GM23338 (cell line): ENCODE results near the gene ATRIP. TPM values are rescaled to one million over a fixed set of nuclear protein-coding genes. Genes with fewer than 3 reads are reported as not detected.

ENCODE experiments used
- ATAC-seq: fragments of 200-7000 bp; cut with Tn5 transposase; 3 replicates; pipeline ENCODE4 v1.9.1; 2020
- DNase-seq: peaks from one replicate; pipeline ENCODE4 v3.0.0-alpha.2; 2015; ENCODE audit warnings: low spot score
- H2AFZ ChIP-seq: fragments of 200-600 bp; sonication (generic); 2 replicates; pipeline ENCODE4 v1.8.0; 2016; ENCODE audit warnings: antibody characterized with exemption, mild to moderate bottlenecking, moderate library complexity
- H3F3A ChIP-seq: fragments of 200-600 bp; sonication (generic); replicated peaks from 2 replicates; pipeline ENCODE4 v1.8.0; 2017; ENCODE audit warnings: antibody characterized with exemption, mixed run types, low read depth
- H3K27ac ChIP-seq: fragments of 200-600 bp; sonication (generic); 2 replicates; pipeline ENCODE4 v1.6.1; 2016; ENCODE audit warnings: low read depth
- H3K27me3 ChIP-seq: fragments of 200-600 bp; sonication (generic); 2 replicates; pipeline ENCODE4 v1.8.0; 2016; ENCODE audit warnings: mild to moderate bottlenecking, mixed run types, moderate library complexity; ENCODE audit not compliant: insufficient read depth
- H3K36me3 ChIP-seq: fragments of 200-600 bp; sonication (generic); 2 replicates; pipeline ENCODE4 v1.8.0; 2016; ENCODE audit warnings: mild to moderate bottlenecking; ENCODE audit not compliant: insufficient read depth
- H3K4me1 ChIP-seq: fragments of 200-600 bp; sonication (generic); 2 replicates; pipeline ENCODE4 v1.8.0; 2016; ENCODE audit warnings: mild to moderate bottlenecking, moderate library complexity; ENCODE audit not compliant: insufficient read depth
- H3K4me2 ChIP-seq: fragments of 200-600 bp; sonication (generic); 2 replicates; pipeline ENCODE4 v1.7.1; 2017; ENCODE audit warnings: mixed run types
- H3K4me3 ChIP-seq: fragments of 200-600 bp; sonication (generic); 2 replicates; pipeline ENCODE4 v1.6.1; 2016; ENCODE audit warnings: mixed run types
- H3K79me2 ChIP-seq: fragments of 200-600 bp; sonication (generic); replicated peaks from 2 replicates; pipeline ENCODE4 v1.8.0; 2017; ENCODE audit warnings: mild to moderate bottlenecking; ENCODE audit not compliant: insufficient read depth
- H3K9me2 ChIP-seq: fragments of 200-600 bp; sonication (generic); 2 replicates; pipeline ENCODE4 v1.8.0; 2017; ENCODE audit not compliant: insufficient read depth
- H4K20me1 ChIP-seq: fragments of 200-600 bp; sonication (generic); replicated peaks from 2 replicates; pipeline ENCODE4 v1.8.0; 2017; ENCODE audit warnings: mild to moderate bottlenecking; ENCODE audit not compliant: insufficient read depth
- H3K27ac Mint-ChIP-seq: 2 replicates; pipeline ENCODE4 v1.8.0; 2020; ENCODE audit warnings: inconsistent platforms, mild to moderate bottlenecking, moderate library complexity, mixed read lengths
- H3K27me3 Mint-ChIP-seq: 3 replicates; pipeline ENCODE4 v1.8.0; 2022; ENCODE audit warnings: low read depth, mild to moderate bottlenecking, moderate library complexity, mixed read lengths, inconsistent platforms; ENCODE audit not compliant: insufficient read depth, poor library complexity
- H3K36me3 Mint-ChIP-seq: 3 replicates; pipeline ENCODE4 v1.8.0; 2021; ENCODE audit warnings: low read depth, mild to moderate bottlenecking, inconsistent platforms, moderate library complexity, mixed read lengths
- H3K4me1 Mint-ChIP-seq: 3 replicates; pipeline ENCODE4 v1.8.0; 2020; ENCODE audit warnings: mild to moderate bottlenecking, inconsistent platforms, mixed read lengths
- H3K4me3 Mint-ChIP-seq: 3 replicates; pipeline ENCODE4 v1.8.0; 2021; ENCODE audit warnings: moderate library complexity, mild to moderate bottlenecking, inconsistent platforms, mixed read lengths
- H3K9me3 Mint-ChIP-seq: 3 replicates; pipeline ENCODE4 v1.8.0; 2020; ENCODE audit warnings: moderate library complexity, mild to moderate bottlenecking, inconsistent platforms, mixed read lengths
- CREB1 ChIP-seq: fragments of 250-450 bp; sonication (Bioruptor Pico); IDR thresholded peaks from 2 replicates; pipeline ENCODE4 v1.5.0; 2020; ENCODE audit warnings: low read depth, mild to moderate bottlenecking, moderate library complexity
- ETS1 ChIP-seq: IDR thresholded peaks from 2 replicates; pipeline ENCODE4 v1.6.1; 2016; ENCODE audit warnings: antibody characterized with exemption
- polyA plus RNA-seq: library from polyadenylated mRNA; unstranded; fragments of >200 nt; fragmentation: Nextera tagmentation; extraction: Ambion mirVana; gene quantifications from 2 replicates; pipeline ENCODE4 v1.2.1, GENCODE V29; 2016
- total RNA-seq: library from RNA; depleted of rRNA; stranded (reverse); fragments of >200 nt; shearing (Covaris generic); gene quantifications from 2 replicates; pipeline ENCODE4 v1.2.3, GENCODE V29; 2014
- TF ChIP-seq, protein P1 (sequence below): fragments of 250-450 bp; sonication (Bioruptor Pico); IDR thresholded peaks from 2 replicates; pipeline ENCODE4 v1.5.0; 2020; ENCODE audit warnings: mild to moderate bottlenecking, moderate library complexity

The ATRIP gene
- total and polyA plus RNA-seq, 2 experiments from 2014 or later, result 5.8 to 17.3 TPM

DNA sequence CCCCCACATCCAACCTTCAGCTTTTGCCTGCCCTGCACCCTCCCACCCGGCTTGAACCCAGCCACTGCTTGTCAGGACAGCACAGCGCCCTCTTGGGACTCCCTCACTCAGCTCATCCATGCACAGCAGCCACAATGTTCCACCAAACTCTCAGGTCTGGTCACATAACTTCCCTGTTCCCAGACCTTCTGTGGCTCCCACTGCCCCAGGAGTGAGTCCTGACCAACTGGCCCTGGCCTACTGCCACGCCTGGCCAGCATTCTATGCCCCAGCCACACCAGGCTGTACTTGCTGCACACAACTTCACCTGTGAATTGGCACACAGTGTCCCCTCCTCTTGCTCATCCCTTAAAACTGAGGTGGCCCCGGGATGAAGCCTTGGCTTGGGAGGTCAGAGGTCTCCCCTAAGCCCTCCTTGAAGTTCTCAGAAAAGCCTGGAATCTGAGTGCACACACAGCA is 37.7 kb upstream of the ATRIP start (continued):
- TF ChIP-seq, protein P1, sequence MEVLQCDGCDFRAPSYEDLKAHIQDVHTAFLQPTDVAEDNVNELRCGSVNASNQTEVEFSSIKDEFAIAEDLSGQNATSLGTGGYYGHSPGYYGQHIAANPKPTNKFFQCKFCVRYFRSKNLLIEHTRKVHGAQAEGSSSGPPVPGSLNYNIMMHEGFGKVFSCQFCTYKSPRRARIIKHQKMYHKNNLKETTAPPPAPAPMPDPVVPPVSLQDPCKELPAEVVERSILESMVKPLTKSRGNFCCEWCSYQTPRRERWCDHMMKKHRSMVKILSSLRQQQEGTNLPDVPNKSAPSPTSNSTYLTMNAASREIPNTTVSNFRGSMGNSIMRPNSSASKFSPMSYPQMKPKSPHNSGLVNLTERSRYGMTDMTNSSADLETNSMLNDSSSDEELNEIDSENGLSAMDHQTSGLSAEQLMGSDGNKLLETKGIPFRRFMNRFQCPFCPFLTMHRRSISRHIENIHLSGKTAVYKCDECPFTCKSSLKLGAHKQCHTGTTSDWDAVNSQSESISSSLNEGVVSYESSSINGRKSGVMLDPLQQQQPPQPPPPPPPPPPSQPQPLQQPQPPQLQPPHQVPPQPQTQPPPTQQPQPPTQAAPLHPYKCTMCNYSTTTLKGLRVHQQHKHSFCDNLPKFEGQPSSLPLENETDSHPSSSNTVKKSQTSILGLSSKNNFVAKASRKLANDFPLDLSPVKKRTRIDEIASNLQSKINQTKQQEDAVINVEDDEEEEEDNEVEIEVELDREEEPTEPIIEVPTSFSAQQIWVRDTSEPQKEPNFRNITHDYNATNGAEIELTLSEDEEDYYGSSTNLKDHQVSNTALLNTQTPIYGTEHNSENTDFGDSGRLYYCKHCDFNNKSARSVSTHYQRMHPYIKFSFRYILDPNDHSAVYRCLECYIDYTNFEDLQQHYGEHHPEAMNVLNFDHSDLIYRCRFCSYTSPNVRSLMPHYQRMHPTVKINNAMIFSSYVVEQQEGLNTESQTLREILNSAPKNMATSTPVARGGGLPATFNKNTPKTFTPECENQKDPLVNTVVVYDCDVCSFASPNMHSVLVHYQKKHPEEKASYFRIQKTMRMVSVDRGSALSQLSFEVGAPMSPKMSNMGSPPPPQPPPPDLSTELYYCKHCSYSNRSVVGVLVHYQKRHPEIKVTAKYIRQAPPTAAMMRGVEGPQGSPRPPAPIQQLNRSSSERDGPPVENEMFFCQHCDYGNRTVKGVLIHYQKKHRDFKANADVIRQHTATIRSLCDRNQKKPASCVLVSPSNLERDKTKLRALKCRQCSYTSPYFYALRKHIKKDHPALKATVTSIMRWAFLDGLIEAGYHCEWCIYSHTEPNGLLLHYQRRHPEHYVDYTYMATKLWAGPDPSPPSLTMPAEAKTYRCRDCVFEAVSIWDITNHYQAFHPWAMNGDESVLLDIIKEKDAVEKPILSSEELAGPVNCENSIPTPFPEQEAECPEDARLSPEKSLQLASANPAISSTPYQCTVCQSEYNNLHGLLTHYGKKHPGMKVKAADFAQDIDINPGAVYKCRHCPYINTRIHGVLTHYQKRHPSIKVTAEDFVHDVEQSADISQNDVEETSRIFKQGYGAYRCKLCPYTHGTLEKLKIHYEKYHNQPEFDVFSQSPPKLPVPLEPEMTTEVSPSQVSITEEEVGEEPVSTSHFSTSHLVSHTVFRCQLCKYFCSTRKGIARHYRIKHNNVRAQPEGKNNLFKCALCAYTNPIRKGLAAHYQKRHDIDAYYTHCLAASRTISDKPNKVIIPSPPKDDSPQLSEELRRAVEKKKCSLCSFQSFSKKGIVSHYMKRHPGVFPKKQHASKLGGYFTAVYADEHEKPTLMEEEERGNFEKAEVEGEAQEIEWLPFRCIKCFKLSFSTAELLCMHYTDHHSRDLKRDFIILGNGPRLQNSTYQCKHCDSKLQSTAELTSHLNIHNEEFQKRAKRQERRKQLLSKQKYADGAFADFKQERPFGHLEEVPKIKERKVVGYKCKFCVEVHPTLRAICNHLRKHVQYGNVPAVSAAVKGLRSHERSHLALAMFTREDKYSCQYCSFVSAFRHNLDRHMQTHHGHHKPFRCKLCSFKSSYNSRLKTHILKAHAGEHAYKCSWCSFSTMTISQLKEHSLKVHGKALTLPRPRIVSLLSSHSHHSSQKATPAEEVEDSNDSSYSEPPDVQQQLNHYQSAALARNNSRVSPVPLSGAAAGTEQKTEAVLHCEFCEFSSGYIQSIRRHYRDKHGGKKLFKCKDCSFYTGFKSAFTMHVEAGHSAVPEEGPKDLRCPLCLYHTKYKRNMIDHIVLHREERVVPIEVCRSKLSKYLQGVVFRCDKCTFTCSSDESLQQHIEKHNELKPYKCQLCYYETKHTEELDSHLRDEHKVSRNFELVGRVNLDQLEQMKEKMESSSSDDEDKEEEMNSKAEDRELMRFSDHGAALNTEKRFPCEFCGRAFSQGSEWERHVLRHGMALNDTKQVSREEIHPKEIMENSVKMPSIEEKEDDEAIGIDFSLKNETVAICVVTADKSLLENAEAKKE (CRISPR knock-in tag), result no peak

DNA sequence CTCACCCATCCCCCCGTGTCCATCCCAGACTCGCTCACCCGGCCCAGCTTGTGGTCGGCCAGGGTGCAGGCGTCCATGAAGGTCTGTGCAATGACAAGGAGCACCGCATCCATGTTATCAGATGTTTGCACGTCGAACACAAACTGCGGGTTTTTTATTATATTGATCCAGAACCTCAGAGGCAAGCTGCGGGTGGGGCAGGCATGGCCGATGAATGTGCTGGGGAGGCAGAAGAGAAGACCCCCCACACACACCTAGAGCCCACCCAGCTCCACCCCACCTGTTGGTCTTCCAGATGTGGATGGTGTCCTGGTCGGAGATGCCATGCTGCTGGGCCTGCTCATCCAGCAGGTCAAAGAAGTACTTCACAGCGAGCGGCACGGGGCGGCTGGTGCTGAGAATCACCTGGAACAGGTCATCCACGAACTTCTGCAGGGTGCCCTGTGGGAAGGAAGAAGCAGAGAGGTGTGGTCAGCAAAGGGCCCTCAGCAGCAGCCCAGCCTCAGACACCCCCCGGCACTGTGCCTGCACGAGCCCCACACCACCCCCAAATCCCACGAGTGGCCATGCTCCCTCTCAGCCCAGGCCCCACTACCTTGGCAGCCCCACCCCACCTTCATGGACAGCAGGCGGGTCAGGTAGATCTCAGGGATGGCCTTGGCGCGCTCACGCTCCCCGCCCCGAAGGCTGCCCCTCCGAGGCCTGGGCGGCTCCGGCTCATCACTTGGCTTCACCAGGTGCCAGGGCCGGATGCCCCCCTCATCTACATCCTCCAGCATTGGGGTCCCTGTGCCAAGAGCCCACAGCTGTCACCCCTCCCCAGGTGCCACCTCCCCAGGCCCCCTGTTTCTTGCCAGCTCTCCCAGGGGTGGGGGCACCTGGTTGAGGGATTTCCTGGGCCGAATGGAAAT is 37.0 kb upstream of the ATRIP start:
- no peaks in the 10 kb centered on the region for H3K4me1 ChIP-seq
- H3K4me3 Mint-ChIP-seq, result no peak overlapping the region
- no peaks in the 10 kb centered on the region for H3K9me2 ChIP-seq
- H3K4me3 ChIP-seq, result no peak overlapping the region
- DNase-seq, result no peak
- H3K4me1 Mint-ChIP-seq, result no peaks in the 10 kb centered on the region
- ATAC-seq, result no peak
- no peaks in the 10 kb centered on the region; the same call in 1 of the 2 replicates for H4K20me1 ChIP-seq
- no peak overlapping the region for H3K4me2 ChIP-seq
- peaks cover 94% of the 10 kb centered on the region for H3K36me3 Mint-ChIP-seq
- H2AFZ ChIP-seq, result no peak overlapping the region
- no peaks in the 10 kb centered on the region for H3F3A ChIP-seq
- TF ChIP-seq ETS1, result no peak
- no peak for TF ChIP-seq CREB1
- H3K27me3 Mint-ChIP-seq, result peaks cover 18% of the 10 kb centered on the region
- H3K9me3 Mint-ChIP-seq, result no peaks in the 10 kb centered on the region
- no peak overlapping the region for H3K27ac ChIP-seq
- H3K27ac Mint-ChIP-seq, result no peak overlapping the region
- H3K27me3 ChIP-seq, result no peaks in the 10 kb centered on the region
- H3K36me3 ChIP-seq, result peaks cover 13% of the 10 kb centered on the region
- no peaks in the 10 kb centered on the region for H3K79me2 ChIP-seq
